BLaER1 treated with 17β-estradiol and CSF1 and Interleukin-3, amounts not matched to agents 10 nM and 100 nM (cell line): ENCODE data around the gene OR10AG1.

ENCODE experiments used
- H3K27ac ChIP-seq, 11 experiments: shearing (Covaris generic); formaldehyde crosslinking; 2 replicates each; pipeline ENCODE4 v1.8.1; 2022
- H3K27me3 ChIP-seq, 11 experiments: shearing (Covaris generic); formaldehyde crosslinking; 2 replicates each; pipeline ENCODE4 v1.8.1; 2022
- H3K36me3 ChIP-seq, 11 experiments: shearing (Covaris generic); formaldehyde crosslinking; 2 replicates each; pipeline ENCODE4 v1.8.1; 2022
- H3K4me1 ChIP-seq, 10 experiments: shearing (Covaris generic); formaldehyde crosslinking; 2 replicates each; pipeline ENCODE4 v1.8.1; 2022
- H3K4me2 ChIP-seq, 11 experiments: shearing (Covaris generic); formaldehyde crosslinking; 2 replicates each; pipeline ENCODE4 v1.8.1; 2022
- H3K4me3 ChIP-seq, 10 experiments: shearing (Covaris generic); formaldehyde crosslinking; 2 replicates each; pipeline ENCODE4 v1.8.1; 2022
- H3K9ac ChIP-seq, 11 experiments: shearing (Covaris generic); formaldehyde crosslinking; 2 replicates each; pipeline ENCODE4 v1.8.1; 2022
- H3K9me3 ChIP-seq, 11 experiments: shearing (Covaris generic); formaldehyde crosslinking; replicated peaks in 1 of 11; 2 replicates each; pipeline ENCODE4 v1.8.1; 2022
- H4K20me1 ChIP-seq, 11 experiments: shearing (Covaris generic); formaldehyde crosslinking; 2 replicates each; pipeline ENCODE4 v1.8.1; 2022
- Cebpa-rat ChIP-seq, 11 experiments: shearing (Covaris generic); IDR thresholded peaks; 2 replicates each; pipeline ENCODE4 v1.8.1; 2022

Gene OR10AG1

GRCh38 chr11:55969845-55970244 is at the start of gene OR10AG1:
TSS of gene OR10AG1 (minus strand) at chr11:55969945. CDS start at chr11:55969907, 38 bp downstream.
- Histone ChIP-seq H3K4me3 (no peak within 1 kb of the TSS), H4K20me1 (no peaks in the 10 kb centered on the region), H3K4me1 (peaks cover 0 to 6% (median 0%) of the 10 kb centered on the region in 10 experiments; a peak in 6 of 20 replicates), H3K4me2 (no peak within 1 kb of the TSS), H3K36me3 (no peaks in the 10 kb centered on the region), H3K9ac (no peak within 1 kb of the TSS), H3K27ac (no peak within 1 kb of the TSS), H3K27me3 (no peaks in the 10 kb centered on the region), H3K9me3 (no peaks in the 10 kb centered on the region)
- no peak for TF ChIP-seq Cebpa-rat (IDR thresholded peaks at IDR 0.05)

GRCh38 chr11:56013805-56014204 is 44.1 kb upstream of the OR10AG1 start:
- Histone ChIP-seq H4K20me1 (no peaks in the 10 kb centered on the region), H3K36me3 (no peaks in the 10 kb centered on the region), H3K9me3 (peaks cover 0 to 4% (median 0%) of the 10 kb centered on the region in 11 experiments; a peak in 2 of 22 replicates), H3K27me3 (no peaks in the 10 kb centered on the region), H3K9ac (no peak overlapping the region), H3K4me3 (no peak overlapping the region), H3K27ac (no peak overlapping the region), H3K4me1 (no peaks in the 10 kb centered on the region), H3K4me2 (no peak overlapping the region)
- TF ChIP-seq Cebpa-rat (IDR thresholded peaks at IDR 0.05): no peak

GRCh38 chr11:56010716-56011115 is 41.0 kb upstream of the OR10AG1 start:
- Histone ChIP-seq H3K4me2 (no peak overlapping the region), H3K4me3 (no peak overlapping the region), H3K27ac (no peak overlapping the region), H3K9ac (no peak overlapping the region), H4K20me1 (no peaks in the 10 kb centered on the region), H3K27me3 (no peaks in the 10 kb centered on the region), H3K4me1 (no peaks in the 10 kb centered on the region), H3K9me3 (peaks cover 0 to 4% (median 0%) of the 10 kb centered on the region in 11 experiments; a peak in 2 of 22 replicates), H3K36me3 (no peaks in the 10 kb centered on the region)
- no peak for TF ChIP-seq Cebpa-rat (IDR thresholded peaks at IDR 0.05)

DNA sequence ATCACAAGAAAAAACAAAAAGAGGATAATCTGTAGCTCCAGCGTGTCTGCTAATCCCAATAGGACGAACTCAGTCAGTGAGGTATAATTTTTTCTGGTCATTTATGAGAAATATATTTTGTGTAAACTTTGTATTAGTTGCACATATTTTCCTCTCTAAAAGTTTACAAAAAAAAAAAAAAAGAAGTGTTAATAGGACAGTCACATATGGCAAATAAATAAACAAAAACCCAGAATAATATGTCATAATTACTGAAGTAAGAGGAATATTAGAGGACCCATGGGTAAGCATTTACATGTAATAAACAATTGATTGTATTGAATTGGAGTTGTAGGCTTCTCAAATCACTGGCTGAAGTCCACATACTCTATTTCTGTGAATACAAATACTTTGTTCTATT is 24.8 kb upstream of the OR10AG1 start, which contains the start of gene OR5F1:
OR5F1 (minus strand) TSS at position 101 of the 400 bp plus-strand sequence; CDS start at position 101, 0 bp downstream.
- no peak for TF ChIP-seq Cebpa-rat (IDR thresholded peaks at IDR 0.05)
- Histone ChIP-seq H3K4me2 (no peak within 1 kb of the TSS), H3K4me3 (no peak within 1 kb of the TSS), H3K9ac (no peak within 1 kb of the TSS), H3K27ac (no peak within 1 kb of the TSS), H3K4me1 (no peaks in the 10 kb centered on the region), H3K9me3 (peaks cover 0 to 6% (median 0%) of the 10 kb centered on the region in 11 experiments; a peak in 1 of 22 replicates), H3K27me3 (no peaks in the 10 kb centered on the region), H3K36me3 (no peaks in the 10 kb centered on the region), H4K20me1 (no peaks in the 10 kb centered on the region)

DNA sequence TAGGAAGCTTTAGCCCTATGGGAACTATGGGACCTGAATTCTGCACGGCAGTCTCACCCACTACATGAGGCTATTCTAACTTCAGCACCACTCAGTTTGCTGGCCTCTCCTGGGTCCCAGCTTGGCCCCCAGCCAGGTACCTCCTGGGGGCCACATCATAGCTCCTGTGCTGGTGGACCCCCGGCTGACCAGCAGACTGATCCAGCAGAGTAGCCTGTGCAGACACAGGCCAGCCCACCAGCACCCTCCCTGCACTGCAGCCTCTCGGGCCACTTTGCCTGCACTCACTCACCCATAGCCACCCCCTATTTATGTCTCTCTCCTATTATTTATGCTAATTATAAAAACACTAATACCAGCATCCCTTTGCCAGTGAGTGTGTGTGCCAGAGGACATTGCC is 1.2 kb upstream of the OR10AG1 start:
- H3K4me2 ChIP-seq: no peak overlapping the region
- H3K9me3 ChIP-seq: no peaks in the 10 kb centered on the region
- no peaks in the 10 kb centered on the region for H3K36me3 ChIP-seq
- H4K20me1 ChIP-seq: no peaks in the 10 kb centered on the region
- no peak for TF ChIP-seq Cebpa-rat (IDR thresholded peaks at IDR 0.05)
- peaks cover 0 to 6% (median 0%) of the 10 kb centered on the region in 10 experiments; a peak in 6 of 20 replicates for H3K4me1 ChIP-seq
- H3K27ac ChIP-seq: no peak overlapping the region
- H3K9ac ChIP-seq: no peak overlapping the region
- no peak overlapping the region for H3K4me3 ChIP-seq
- no peaks in the 10 kb centered on the region for H3K27me3 ChIP-seq

- TF ChIP-seq Cebpa-rat (IDR thresholded peaks at IDR 0.05): no peak
- Histone ChIP-seq H3K9ac (no peak overlapping the region), H3K9me3 (no peaks in the 10 kb centered on the region), H3K4me2 (no peak overlapping the region), H3K4me1 (peaks cover 0 to 6% (median 0%) of the 10 kb centered on the region in 10 experiments; a peak in 6 of 20 replicates), H3K36me3 (no peaks in the 10 kb centered on the region), H3K4me3 (no peak overlapping the region), H3K27ac (no peak overlapping the region), H4K20me1 (no peaks in the 10 kb centered on the region), H3K27me3 (no peaks in the 10 kb centered on the region)
These were observed 1.8 kb downstream of the OR10AG1 start for GRCh38 chr11:55967914-55968313.

- Histone ChIP-seq H3K27me3 (no peaks in the 10 kb centered on the region), H3K4me2 (peak overlapping the region in 2 of 11 experiments; percentile 5 to 29; a peak in 1 of 22 replicates), H3K9ac (no peak overlapping the region), H3K9me3 (no peaks in the 10 kb centered on the region), H3K4me1 (peaks cover 0 to 6% (median 0%) of the 10 kb centered on the region in 10 experiments; a peak in 6 of 20 replicates), H3K27ac (no peak overlapping the region), H3K4me3 (no peak overlapping the region), H3K36me3 (no peaks in the 10 kb centered on the region), H4K20me1 (no peaks in the 10 kb centered on the region)
- no peak for TF ChIP-seq Cebpa-rat (IDR thresholded peaks at IDR 0.05)
These were observed 3.4 kb downstream of the OR10AG1 start for GRCh38 chr11:55966391-55966790.

GRCh38 chr11:55956521-55956920 is 13.2 kb downstream of the OR10AG1 start:
- Histone ChIP-seq H3K27me3 (no peaks in the 10 kb centered on the region), H3K36me3 (no peaks in the 10 kb centered on the region), H3K4me1 (no peaks in the 10 kb centered on the region), H4K20me1 (no peaks in the 10 kb centered on the region), H3K4me2 (no peak overlapping the region), H3K4me3 (no peak overlapping the region), H3K27ac (no peak overlapping the region), H3K9ac (no peak overlapping the region), H3K9me3 (no peaks in the 10 kb centered on the region)
- TF ChIP-seq Cebpa-rat (IDR thresholded peaks at IDR 0.05): no peak

- Histone ChIP-seq H4K20me1 (no peaks in the 10 kb centered on the region), H3K9ac (no peak overlapping the region), H3K27me3 (no peaks in the 10 kb centered on the region), H3K4me2 (no peak overlapping the region), H3K9me3 (no peaks in the 10 kb centered on the region), H3K4me1 (no peaks in the 10 kb centered on the region), H3K36me3 (no peaks in the 10 kb centered on the region), H3K27ac (no peak overlapping the region), H3K4me3 (no peak overlapping the region)
- TF ChIP-seq Cebpa-rat (IDR thresholded peaks at IDR 0.05): no peak
These were observed 20.4 kb downstream of the OR10AG1 start for GRCh38 chr11:55949330-55949729.

DNA sequence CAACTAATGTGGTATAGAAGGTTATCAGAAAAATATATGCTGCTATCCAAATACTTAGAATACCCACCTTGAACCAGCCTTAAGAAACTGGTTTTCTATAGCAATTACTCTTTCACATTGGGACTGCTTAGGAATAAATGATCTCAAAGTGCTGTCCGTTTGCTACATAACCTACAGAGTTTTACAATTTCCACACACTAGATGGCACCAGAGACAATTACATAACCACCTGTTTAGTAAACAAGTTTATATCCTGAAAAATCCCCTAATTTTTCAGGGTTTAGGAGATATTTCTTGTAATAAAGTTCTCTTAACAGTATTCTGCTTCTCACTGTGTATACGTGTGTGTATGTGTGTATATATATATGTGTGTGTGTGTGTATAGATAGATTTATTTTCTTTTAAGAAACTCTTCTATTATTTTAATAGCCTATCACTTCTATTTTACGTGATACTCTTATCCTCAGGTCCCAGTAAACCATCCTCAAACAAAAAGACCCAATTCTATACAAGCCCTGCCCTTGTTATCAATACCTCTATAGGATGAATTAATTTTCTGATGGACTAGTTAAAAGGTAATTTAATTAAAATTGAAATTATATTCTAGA is 26.9 kb downstream of the OR10AG1 start:
- TF ChIP-seq Cebpa-rat (IDR thresholded peaks at IDR 0.05): no peak
- Histone ChIP-seq H3K27ac (no peak overlapping the region), H3K36me3 (no peaks in the 10 kb centered on the region), H3K9me3 (no peaks in the 10 kb centered on the region), H3K27me3 (no peaks in the 10 kb centered on the region), H3K4me3 (no peak overlapping the region), H3K4me1 (no peaks in the 10 kb centered on the region), H4K20me1 (no peaks in the 10 kb centered on the region), H3K9ac (no peak overlapping the region), H3K4me2 (no peak overlapping the region)
